HCT116 (cell line): ENCODE results near the gene IGSF21.

Source experiments
- CTCF ChIP-seq, 3 experiments: fragments of 200-600 bp in 1 of 3; sonication (generic) in 1 of 3; IDR thresholded peaks in 2 of 3; conservative IDR thresholded peaks in 1 of 3; 2 replicates each; pipeline ENCODE4 v1.5.1; 2012 to 2017; ENCODE audit warnings: low read depth in 2 of 3, low read length in 2 of 3, antibody characterized with exemption in 1 of 3, borderline replicate concordance in 1 of 3, control low read depth in 1 of 3, mild to moderate bottlenecking in 1 of 3, mixed read lengths in 1 of 3, mixed run types in 1 of 3, moderate library complexity in 1 of 3; ENCODE audit not compliant: insufficient read depth in 1 of 3
- TCF7L2 ChIP-seq: IDR thresholded peaks from 2 replicates; pipeline ENCODE4 v1.7.0; 2011; ENCODE audit warnings: borderline replicate concordance, inconsistent platforms; ENCODE audit not compliant: insufficient read depth, insufficient read length; ENCODE audit errors: extremely low read depth

GRCh38 chr1:18300376-18300775 is 192.8 kb downstream of the IGSF21 start:
- TF ChIP-seq CTCF (IDR thresholded peaks at IDR 0.05 in 2 of 3, conservative IDR thresholded peaks at IDR 0.05 in 1 of 3; ENCODE audit: borderline replicate concordance in 1 of 3, insufficient read depth in 1 of 3, low read depth in 2 of 3, low read length in 2 of 3) (no peak), TCF7L2 (no peak)
